H1 (cell line): ENCODE data around the gene BMF. TPM values are rescaled to one million over a fixed set of nuclear protein-coding genes. Genes with fewer than 3 reads are reported as not detected.

ENCODE experiments used
- CBX5 ChIP-seq: fragments of 300-800, 300-1000 bp; sonication (generic); IDR thresholded peaks from 2 replicates; pipeline ENCODE4 v1.7.1; 2016; ENCODE audit warnings: antibody characterized with exemption, low read length, low read depth
- HDAC2 ChIP-seq, 2 experiments: fragments of 300-600 bp in 1 of 2; sonication (generic) in 1 of 2; IDR thresholded peaks; 2 replicates each; pipeline ENCODE4 v1.6.1; 2011 to 2012; ENCODE audit warnings: low read depth in 2 of 2, low read length in 2 of 2, mild to moderate bottlenecking in 2 of 2, moderate library complexity in 2 of 2, borderline replicate concordance in 1 of 2, inconsistent platforms in 1 of 2
- SP4 ChIP-seq: IDR thresholded peaks from 2 replicates; pipeline ENCODE4 v1.6.1; 2012; ENCODE audit warnings: low read length, inconsistent platforms
- polyA plus RNA-seq, 7 experiments: library from polyadenylated mRNA; depleted of rRNA in 3 of 7; stranded (reverse) in 5 of 7; unstranded in 2 of 7; fragments of >200 nt in 5 of 7; fragments of 200-250 nt in 2 of 7; gene quantifications; 1 replicate in 5 of 7; 2 replicates in 1 of 7; 4 replicates in 1 of 7; pipeline versions ENCODE4 v1.2.1 to v1.2.3, GENCODE V29; 2011 to 2013; ENCODE audit warnings: missing spikeins in 2 of 7, mixed read lengths in 2 of 7
- total RNA-seq: library from RNA; stranded (reverse); fragmentation: NEBNext Ultra II Directional; extraction: Animal tissue kit (Norgen Biotek cat#: 25700); gene quantifications from 2 replicates; pipeline ENCODE4 v1.2.1, GENCODE V29; 2021
- TF ChIP-seq, protein P1 (sequence below): fragments of 300-600 bp; sonication (generic); IDR thresholded peaks from 2 replicates; pipeline ENCODE4 v1.7.1; 2012; ENCODE audit warnings: low read length, moderate library complexity, mild to moderate bottlenecking, inconsistent platforms; ENCODE audit not compliant: insufficient replicate concordance

The BMF gene
- total and polyA plus RNA-seq, 2 of the 8 experiments (the other 6 are each of a cell fraction or from before 2014, with no cell fraction given) = 21.2 to 24.2 TPM

DNA sequence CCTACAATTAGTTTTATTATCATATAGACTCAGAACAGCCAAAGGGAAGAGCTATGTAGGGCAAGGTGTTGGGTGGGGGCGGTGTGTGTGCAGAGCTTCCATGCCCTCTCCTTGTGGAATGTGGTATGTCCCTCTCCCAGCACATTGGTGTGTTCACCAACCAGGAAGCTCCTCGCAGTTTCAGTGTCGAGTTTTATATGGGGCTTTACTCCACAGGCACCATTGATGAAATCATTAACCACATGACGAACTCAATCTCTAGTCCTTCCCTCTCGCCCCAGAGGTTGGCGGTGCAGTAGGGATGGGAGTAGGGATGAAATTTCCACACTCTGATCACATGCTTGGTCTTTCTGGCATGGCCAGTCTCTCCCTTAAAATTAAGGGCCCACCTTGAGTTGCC, 56.1 kb downstream of the BMF start (continued):
- TF ChIP-seq CBX5 = no peak
- TF ChIP-seq, protein P1, sequence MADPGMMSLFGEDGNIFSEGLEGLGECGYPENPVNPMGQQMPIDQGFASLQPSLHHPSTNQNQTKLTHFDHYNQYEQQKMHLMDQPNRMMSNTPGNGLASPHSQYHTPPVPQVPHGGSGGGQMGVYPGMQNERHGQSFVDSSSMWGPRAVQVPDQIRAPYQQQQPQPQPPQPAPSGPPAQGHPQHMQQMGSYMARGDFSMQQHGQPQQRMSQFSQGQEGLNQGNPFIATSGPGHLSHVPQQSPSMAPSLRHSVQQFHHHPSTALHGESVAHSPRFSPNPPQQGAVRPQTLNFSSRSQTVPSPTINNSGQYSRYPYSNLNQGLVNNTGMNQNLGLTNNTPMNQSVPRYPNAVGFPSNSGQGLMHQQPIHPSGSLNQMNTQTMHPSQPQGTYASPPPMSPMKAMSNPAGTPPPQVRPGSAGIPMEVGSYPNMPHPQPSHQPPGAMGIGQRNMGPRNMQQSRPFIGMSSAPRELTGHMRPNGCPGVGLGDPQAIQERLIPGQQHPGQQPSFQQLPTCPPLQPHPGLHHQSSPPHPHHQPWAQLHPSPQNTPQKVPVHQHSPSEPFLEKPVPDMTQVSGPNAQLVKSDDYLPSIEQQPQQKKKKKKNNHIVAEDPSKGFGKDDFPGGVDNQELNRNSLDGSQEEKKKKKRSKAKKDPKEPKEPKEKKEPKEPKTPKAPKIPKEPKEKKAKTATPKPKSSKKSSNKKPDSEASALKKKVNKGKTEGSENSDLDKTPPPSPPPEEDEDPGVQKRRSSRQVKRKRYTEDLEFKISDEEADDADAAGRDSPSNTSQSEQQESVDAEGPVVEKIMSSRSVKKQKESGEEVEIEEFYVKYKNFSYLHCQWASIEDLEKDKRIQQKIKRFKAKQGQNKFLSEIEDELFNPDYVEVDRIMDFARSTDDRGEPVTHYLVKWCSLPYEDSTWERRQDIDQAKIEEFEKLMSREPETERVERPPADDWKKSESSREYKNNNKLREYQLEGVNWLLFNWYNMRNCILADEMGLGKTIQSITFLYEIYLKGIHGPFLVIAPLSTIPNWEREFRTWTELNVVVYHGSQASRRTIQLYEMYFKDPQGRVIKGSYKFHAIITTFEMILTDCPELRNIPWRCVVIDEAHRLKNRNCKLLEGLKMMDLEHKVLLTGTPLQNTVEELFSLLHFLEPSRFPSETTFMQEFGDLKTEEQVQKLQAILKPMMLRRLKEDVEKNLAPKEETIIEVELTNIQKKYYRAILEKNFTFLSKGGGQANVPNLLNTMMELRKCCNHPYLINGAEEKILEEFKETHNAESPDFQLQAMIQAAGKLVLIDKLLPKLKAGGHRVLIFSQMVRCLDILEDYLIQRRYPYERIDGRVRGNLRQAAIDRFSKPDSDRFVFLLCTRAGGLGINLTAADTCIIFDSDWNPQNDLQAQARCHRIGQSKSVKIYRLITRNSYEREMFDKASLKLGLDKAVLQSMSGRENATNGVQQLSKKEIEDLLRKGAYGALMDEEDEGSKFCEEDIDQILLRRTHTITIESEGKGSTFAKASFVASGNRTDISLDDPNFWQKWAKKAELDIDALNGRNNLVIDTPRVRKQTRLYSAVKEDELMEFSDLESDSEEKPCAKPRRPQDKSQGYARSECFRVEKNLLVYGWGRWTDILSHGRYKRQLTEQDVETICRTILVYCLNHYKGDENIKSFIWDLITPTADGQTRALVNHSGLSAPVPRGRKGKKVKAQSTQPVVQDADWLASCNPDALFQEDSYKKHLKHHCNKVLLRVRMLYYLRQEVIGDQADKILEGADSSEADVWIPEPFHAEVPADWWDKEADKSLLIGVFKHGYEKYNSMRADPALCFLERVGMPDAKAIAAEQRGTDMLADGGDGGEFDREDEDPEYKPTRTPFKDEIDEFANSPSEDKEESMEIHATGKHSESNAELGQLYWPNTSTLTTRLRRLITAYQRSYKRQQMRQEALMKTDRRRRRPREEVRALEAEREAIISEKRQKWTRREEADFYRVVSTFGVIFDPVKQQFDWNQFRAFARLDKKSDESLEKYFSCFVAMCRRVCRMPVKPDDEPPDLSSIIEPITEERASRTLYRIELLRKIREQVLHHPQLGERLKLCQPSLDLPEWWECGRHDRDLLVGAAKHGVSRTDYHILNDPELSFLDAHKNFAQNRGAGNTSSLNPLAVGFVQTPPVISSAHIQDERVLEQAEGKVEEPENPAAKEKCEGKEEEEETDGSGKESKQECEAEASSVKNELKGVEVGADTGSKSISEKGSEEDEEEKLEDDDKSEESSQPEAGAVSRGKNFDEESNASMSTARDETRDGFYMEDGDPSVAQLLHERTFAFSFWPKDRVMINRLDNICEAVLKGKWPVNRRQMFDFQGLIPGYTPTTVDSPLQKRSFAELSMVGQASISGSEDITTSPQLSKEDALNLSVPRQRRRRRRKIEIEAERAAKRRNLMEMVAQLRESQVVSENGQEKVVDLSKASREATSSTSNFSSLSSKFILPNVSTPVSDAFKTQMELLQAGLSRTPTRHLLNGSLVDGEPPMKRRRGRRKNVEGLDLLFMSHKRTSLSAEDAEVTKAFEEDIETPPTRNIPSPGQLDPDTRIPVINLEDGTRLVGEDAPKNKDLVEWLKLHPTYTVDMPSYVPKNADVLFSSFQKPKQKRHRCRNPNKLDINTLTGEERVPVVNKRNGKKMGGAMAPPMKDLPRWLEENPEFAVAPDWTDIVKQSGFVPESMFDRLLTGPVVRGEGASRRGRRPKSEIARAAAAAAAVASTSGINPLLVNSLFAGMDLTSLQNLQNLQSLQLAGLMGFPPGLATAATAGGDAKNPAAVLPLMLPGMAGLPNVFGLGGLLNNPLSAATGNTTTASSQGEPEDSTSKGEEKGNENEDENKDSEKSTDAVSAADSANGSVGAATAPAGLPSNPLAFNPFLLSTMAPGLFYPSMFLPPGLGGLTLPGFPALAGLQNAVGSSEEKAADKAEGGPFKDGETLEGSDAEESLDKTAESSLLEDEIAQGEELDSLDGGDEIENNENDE = no peak
- TF ChIP-seq HDAC2 (IDR thresholded peaks at IDR 0.05; ENCODE audit: borderline replicate concordance in 1 of 2, low read depth in 2 of 2, low read length in 2 of 2) = no peak
- no peak for TF ChIP-seq SP4
- TF ChIP-seq, all 59 proteins: peak for 0
